Upper lobe of right lung (tissue), 1 donor: ENCODE data around the gene GBA3. TPM values are rescaled to one million over a fixed set of nuclear protein-coding genes. Genes with fewer than 3 reads are reported as not detected.

ENCODE experiments used
- ATAC-seq: fragments of 200-7000 bp; cut with Tn5 transposase; one replicate; pipeline ENCODE4 v1.9.1; 2020; ENCODE audit warnings: mild to moderate bottlenecking, moderate library complexity
- DNase-seq: peaks from one replicate; pipeline ENCODE4 v3.0.0-alpha.2; 2020
- H3K27ac ChIP-seq: fragments of 200-600 bp; one replicate; pipeline ENCODE4 v1.8.0; 2022
- H3K27me3 ChIP-seq: fragments of 200-600 bp; one replicate; pipeline ENCODE4 v1.8.0; 2022; ENCODE audit warnings: mild to moderate bottlenecking
- H3K36me3 ChIP-seq: fragments of 200-600 bp; one replicate; pipeline ENCODE4 v1.8.0; 2022
- H3K4me1 ChIP-seq: fragments of 200-600 bp; one replicate; pipeline ENCODE4 v1.8.0; 2022
- H3K4me3 ChIP-seq: fragments of 200-600 bp; one replicate; pipeline ENCODE4 v1.8.0; 2022; ENCODE audit warnings: mild to moderate bottlenecking
- H3K9me3 ChIP-seq: fragments of 200-600 bp; one replicate; pipeline ENCODE4 v1.8.0; 2022
- CTCF ChIP-seq: fragments of 200-600 bp; IDR thresholded peaks from one replicate; pipeline ENCODE4 v1.8.0; 2022; ENCODE audit warnings: antibody characterized with exemption
- intact Hi-C: fragments of 100-400 bp; cut with DNase I; formaldehyde crosslinking; loops from one replicate; pipeline ENCODE4 v1.11.0; 2022
- total RNA-seq: library from RNA; stranded (reverse); fragmentation: NEBNext Ultra II Directional; extraction: Animal tissue kit (Norgen Biotek cat#: 25700); gene quantifications from one replicate; pipeline ENCODE4 v1.2.1, GENCODE V29; 2021
- donor health status: DM: no; HTN: yes; CAD: no; lungs with severe emphysema.

The GBA3 gene
- total RNA-seq, 1 donor from 2014 or later = 0.26 TPM

- DNase-seq (no peak), ATAC-seq (no peak)
- no peak overlapping the region for H3K27ac ChIP-seq
- no peaks in the 10 kb centered on the region for H3K27me3 ChIP-seq
- no peak overlapping the region for H3K4me3 ChIP-seq
- intact Hi-C loops = no loop called here
- H3K9me3 ChIP-seq = no peaks in the 10 kb centered on the region
- H3K4me1 ChIP-seq = no peaks in the 10 kb centered on the region
- no peak for TF ChIP-seq CTCF
- no peaks in the 10 kb centered on the region for H3K36me3 ChIP-seq
Measured at GRCh38 chr4:22850055-22850454, 157.3 kb downstream of the GBA3 start.

GRCh38 chr4:22850630-22851029, 157.9 kb downstream of the GBA3 start:
- DNase-seq = no peak
- H3K27ac ChIP-seq = no peak overlapping the region
- H3K4me1 ChIP-seq = no peaks in the 10 kb centered on the region
- no peak overlapping the region for H3K4me3 ChIP-seq
- no peak for TF ChIP-seq CTCF
- no peaks in the 10 kb centered on the region for H3K9me3 ChIP-seq
- intact Hi-C loops = no loop called here
- no peaks in the 10 kb centered on the region for H3K36me3 ChIP-seq
- no peaks in the 10 kb centered on the region for H3K27me3 ChIP-seq
- no peak for ATAC-seq

- H3K27ac ChIP-seq = no peak overlapping the region
- intact Hi-C loops = no loop called here
- ATAC-seq = no peak
Measured at GRCh38 chr4:22857411-22857810, 164.7 kb downstream of the GBA3 start.

GRCh38 chr4:22859318-22859717, 166.6 kb downstream of the GBA3 start:
- H3K27me3 ChIP-seq = no peaks in the 10 kb centered on the region
- no peak overlapping the region for H3K4me3 ChIP-seq
- H3K27ac ChIP-seq = no peak overlapping the region
- H3K4me1 ChIP-seq = no peaks in the 10 kb centered on the region
- H3K9me3 ChIP-seq = no peaks in the 10 kb centered on the region
- H3K36me3 ChIP-seq = no peaks in the 10 kb centered on the region
- no peak for DNase-seq
- intact Hi-C loops = no loop called here
- no peak for ATAC-seq
- no peak for TF ChIP-seq CTCF

More at GRCh38 chr4:22857411-22857810, 164.7 kb downstream of the GBA3 start:
- no peaks in the 10 kb centered on the region for H3K9me3 ChIP-seq
- no peak for DNase-seq
- H3K36me3 ChIP-seq = no peaks in the 10 kb centered on the region
- no peaks in the 10 kb centered on the region for H3K27me3 ChIP-seq
- H3K4me1 ChIP-seq = no peaks in the 10 kb centered on the region
- H3K4me3 ChIP-seq = no peak overlapping the region
- TF ChIP-seq CTCF = no peak

Other genes starting within 250 kb of the GBA3 start
- gene ADGRA3, start 176.9 kb upstream of the GBA3 start, total RNA-seq = 18.5 TPM